GM10266 (cell line): ENCODE results near the gene LTBP3.
A peak's percentile ranks its signal among the peaks of the same experiment; 100 is the strongest.

ENCODE experiments used
- DNase-seq: peaks from one replicate; pipeline ENCODE4 v3.0.0; 2012; ENCODE audit errors: extremely low spot score
- CTCF ChIP-seq: IDR thresholded peaks from 2 replicates; pipeline ENCODE4 v1.5.1; 2012; ENCODE audit warnings: mild to moderate bottlenecking, low read depth; ENCODE audit not compliant: control insufficient read depth, insufficient read depth; ENCODE audit errors: missing control alignments

Gene LTBP3

GRCh38 chr11:65558002-65558929, at the start of gene LTBP3:
Gene LTBP3, minus strand, starts transcription at chr11:65558359. Its CDS starts 400 bp downstream, at chr11:65557959.
- DNase-seq, result peak; percentile 87
- TF ChIP-seq CTCF, result no peak

GRCh38 chr11:65606876-65607613, 48.9 kb upstream of the LTBP3 start:
- DNase-seq, result no peak

GRCh38 chr11:65604258-65604657, 46.1 kb upstream of the LTBP3 start:
- no peak for DNase-seq
- TF ChIP-seq CTCF, result no peak

More at GRCh38 chr11:65606876-65607613, 48.9 kb upstream of the LTBP3 start:
- TF ChIP-seq CTCF, result no peak

GRCh38 chr11:65599955-65600246, 41.7 kb upstream of the LTBP3 start:
- no peak for DNase-seq
- TF ChIP-seq CTCF, result no peak

GRCh38 chr11:65599216-65599954, 41.2 kb upstream of the LTBP3 start:
- TF ChIP-seq CTCF, result no peak
- DNase-seq, result no peak

- TF ChIP-seq CTCF, result no peak
- DNase-seq, result no peak
Measured at GRCh38 chr11:65598258-65598699, 40.1 kb upstream of the LTBP3 start.
